Measurements from ENCODE around the gene TST.

- TF ChIP-seq CTCF (IDR thresholded peaks at IDR 0.05) (no peak), EZH2 (IDR thresholded peaks at IDR 0.05; ENCODE audit: borderline replicate concordance, insufficient read depth, low read depth, low read length, poor library complexity, severe bottlenecking) (no peak)
Observed at GRCh38 chr22:37021041-37021440, 1.8 kb upstream of the TST start.
